ENCODE data around the gene SLC10A7.

The SLC10A7 gene

GRCh38 chr4:146294776-146295175 is 227.0 kb downstream of the SLC10A7 start:
- DNase-seq = no peak

- DNase-seq = no peak
Observed at GRCh38 chr4:146292508-146292907, 229.2 kb downstream of the SLC10A7 start.

- no peak for DNase-seq
Observed at GRCh38 chr4:146291313-146291712, 230.4 kb downstream of the SLC10A7 start.

GRCh38 chr4:146288193-146288592 is 233.5 kb downstream of the SLC10A7 start:
- DNase-seq = no peak

GRCh38 chr4:146285037-146285436 is 236.7 kb downstream of the SLC10A7 start:
- DNase-seq = no peak

- no peak for DNase-seq
Observed at GRCh38 chr4:146283758-146284651, 237.7 kb downstream of the SLC10A7 start.

GRCh38 chr4:146282657-146283056 is 239.1 kb downstream of the SLC10A7 start:
- no peak for DNase-seq

- DNase-seq = no peak
Observed at GRCh38 chr4:146278986-146279385, 242.8 kb downstream of the SLC10A7 start.

GRCh38 chr4:146275370-146275769 is 246.4 kb downstream of the SLC10A7 start:
- no peak for DNase-seq

GRCh38 chr4:146274774-146275173 is 247.0 kb downstream of the SLC10A7 start:
- DNase-seq = no peak

- DNase-seq = no peak
Observed at GRCh38 chr4:146273204-146273901, 248.4 kb downstream of the SLC10A7 start.

GRCh38 chr4:146271466-146271865 is 250.3 kb downstream of the SLC10A7 start:
- no peak for DNase-seq

- no peak for DNase-seq
Observed at GRCh38 chr4:146269228-146269653, 252.5 kb downstream of the SLC10A7 start.

- DNase-seq = no peak
Observed at GRCh38 chr4:146267826-146268225, 253.9 kb downstream of the SLC10A7 start.

GRCh38 chr4:146265950-146266490 is 255.7 kb downstream of the SLC10A7 start:
- DNase-seq = no peak

- no peak for DNase-seq
Observed at GRCh38 chr4:146263793-146264192, 257.9 kb downstream of the SLC10A7 start.

- DNase-seq = no peak
Observed at GRCh38 chr4:146261041-146261440, 260.7 kb downstream of the SLC10A7 start.

- DNase-seq = no peak
Observed at GRCh38 chr4:146260521-146260920, 261.2 kb downstream of the SLC10A7 start.

GRCh38 chr4:146257511-146257910 is 264.2 kb downstream of the SLC10A7 start:
- DNase-seq = no peak

GRCh38 chr4:146256328-146256727 is 265.4 kb downstream of the SLC10A7 start:
- no peak for DNase-seq

- DNase-seq = no peak
Observed at GRCh38 chr4:146255874-146256273, 265.9 kb downstream of the SLC10A7 start.

GRCh38 chr4:146255463-146255862 is 266.3 kb downstream of the SLC10A7 start:
- DNase-seq = no peak

- no peak for DNase-seq
Observed at GRCh38 chr4:146252969-146253611, 268.6 kb downstream of the SLC10A7 start.

Measured in activated CD4-positive, alpha-beta T cell treated with anti-CD3 and anti-CD28 coated beads, Interleukin-2, Interleukin-6, amounts not matched to agents 100 ng/mL and 50 ng/mL, durations not matched to agents 16 hours and 8 hours (primary cell).